GM18909 (cell line): ENCODE data around the gene TBATA.

ENCODE experiments used
- ATAC-seq: cut with Tn5 transposase; IDR thresholded peaks from one replicate; pipeline ENCODE4 v1.9.1; 2021; ENCODE audit warnings: mild to moderate bottlenecking; ENCODE audit not compliant: unreplicated experiment, poor library complexity

TBATA gene

GRCh38 chr10:70809726-70810125 lies 24.5 kb upstream of the TBATA start:
- no peak for ATAC-seq

GRCh38 chr10:70809011-70809611 lies 23.9 kb upstream of the TBATA start:
- ATAC-seq = no peak

GRCh38 chr10:70807556-70807955 lies 22.4 kb upstream of the TBATA start:
- no peak for ATAC-seq

- ATAC-seq = no peak
Observed at GRCh38 chr10:70806841-70807240, 21.7 kb upstream of the TBATA start.

GRCh38 chr10:70805619-70806215 lies 20.5 kb upstream of the TBATA start:
- ATAC-seq = no peak

GRCh38 chr10:70804421-70804808 lies 19.2 kb upstream of the TBATA start:
- ATAC-seq = no peak

GRCh38 chr10:70803775-70804420 lies 18.7 kb upstream of the TBATA start:
- ATAC-seq = no peak

GRCh38 chr10:70801854-70802253 lies 16.7 kb upstream of the TBATA start:
- no peak for ATAC-seq

GRCh38 chr10:70799124-70799523 lies 13.9 kb upstream of the TBATA start:
- no peak for ATAC-seq

GRCh38 chr10:70797840-70798239 lies 12.7 kb upstream of the TBATA start:
- no peak for ATAC-seq

GRCh38 chr10:70795613-70796012 lies 10.4 kb upstream of the TBATA start:
- no peak for ATAC-seq

- ATAC-seq = no peak
Observed at GRCh38 chr10:70791386-70792039, 6.3 kb upstream of the TBATA start.

GRCh38 chr10:70786799-70787415 lies 1.7 kb upstream of the TBATA start:
- ATAC-seq = no peak

GRCh38 chr10:70784471-70784870 lies 706 bp downstream of the TBATA start:
- no peak for ATAC-seq

GRCh38 chr10:70784016-70784415 lies 1.2 kb downstream of the TBATA start:
- no peak for ATAC-seq

- no peak for ATAC-seq
Observed at GRCh38 chr10:70782746-70783680, 2.2 kb downstream of the TBATA start.

- no peak for ATAC-seq
Observed at GRCh38 chr10:70782086-70782745, 3.0 kb downstream of the TBATA start.

- no peak for ATAC-seq
Observed at GRCh38 chr10:70781461-70782051, 3.6 kb downstream of the TBATA start.

- ATAC-seq = no peak
Observed at GRCh38 chr10:70780772-70781171, 4.4 kb downstream of the TBATA start.
